ENCODE data around the gene TUSC7. TPM values are rescaled to one million over a fixed set of nuclear protein-coding genes. Genes with fewer than 3 reads are reported as not detected.

The TUSC7 gene
- not detected for total RNA-seq

- no peaks in the 10 kb centered on the region for H3K27me3 Mint-ChIP-seq
- H3K4me1 Mint-ChIP-seq: no peaks in the 10 kb centered on the region
- no peak for DNase-seq
- H3K36me3 Mint-ChIP-seq: no peaks in the 10 kb centered on the region
- H3K9me3 Mint-ChIP-seq: no peaks in the 10 kb centered on the region
- no peak within 1 kb of the TSS for H3K4me3 Mint-ChIP-seq
- no peak within 1 kb of the TSS for H3K27ac Mint-ChIP-seq
These were observed at the start of gene TUSC7 for GRCh38 chr3:116709479-116709878. TSS of gene TUSC7 (plus strand) at chr3:116709779.

- H3K9me3 Mint-ChIP-seq: peaks cover 3% of the 10 kb centered on the region
- DNase-seq: no peak
- no peak overlapping the region for H3K4me3 Mint-ChIP-seq
- no peaks in the 10 kb centered on the region for H3K27me3 Mint-ChIP-seq
- no peak overlapping the region for H3K27ac Mint-ChIP-seq
- no peaks in the 10 kb centered on the region for H3K36me3 Mint-ChIP-seq
- H3K4me1 Mint-ChIP-seq: no peaks in the 10 kb centered on the region
These were observed 48.4 kb upstream of the TUSC7 start for GRCh38 chr3:116661196-116661595.

- Mint-ChIP-seq H3K27me3 (no peaks in the 10 kb centered on the region), H3K4me3 (no peak overlapping the region), H3K27ac (no peak overlapping the region), H3K36me3 (no peaks in the 10 kb centered on the region), H3K9me3 (peaks cover 4% of the 10 kb centered on the region), H3K4me1 (no peaks in the 10 kb centered on the region)
- DNase-seq: no peak
These were observed 46.1 kb upstream of the TUSC7 start for GRCh38 chr3:116663161-116664110.

GRCh38 chr3:116667324-116667723 lies 42.3 kb upstream of the TUSC7 start:
- peaks cover 3% of the 10 kb centered on the region for H3K9me3 Mint-ChIP-seq
- H3K27me3 Mint-ChIP-seq: no peaks in the 10 kb centered on the region
- no peak for DNase-seq
- no peaks in the 10 kb centered on the region for H3K4me1 Mint-ChIP-seq
- no peaks in the 10 kb centered on the region for H3K36me3 Mint-ChIP-seq
- no peak overlapping the region for H3K27ac Mint-ChIP-seq
- no peak overlapping the region for H3K4me3 Mint-ChIP-seq

GRCh38 chr3:116667791-116668190 lies 41.8 kb upstream of the TUSC7 start:
- H3K27ac Mint-ChIP-seq: no peak overlapping the region
- no peaks in the 10 kb centered on the region for H3K36me3 Mint-ChIP-seq
- no peaks in the 10 kb centered on the region for H3K27me3 Mint-ChIP-seq
- H3K9me3 Mint-ChIP-seq: peaks cover 3% of the 10 kb centered on the region
- H3K4me1 Mint-ChIP-seq: no peaks in the 10 kb centered on the region
- H3K4me3 Mint-ChIP-seq: no peak overlapping the region
- DNase-seq: no peak

DNA sequence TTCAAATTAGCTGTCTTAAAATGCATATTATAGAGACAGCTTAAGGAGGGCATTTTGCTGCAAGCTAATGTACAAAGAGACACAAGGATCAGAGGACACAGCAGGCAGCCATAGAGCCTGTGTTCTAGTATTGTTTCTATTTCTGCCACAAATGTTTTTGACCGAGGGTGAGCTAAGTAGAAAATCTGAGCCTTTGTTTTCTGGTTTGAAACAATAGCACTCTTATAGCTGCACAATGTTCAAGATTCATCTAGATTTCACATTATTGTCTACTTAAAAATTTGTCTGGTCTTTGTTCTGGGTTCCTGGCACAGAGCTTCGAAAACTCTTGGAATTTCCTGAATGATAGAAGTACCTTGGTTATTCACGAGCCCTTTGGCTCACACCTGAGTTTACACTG lies 40.0 kb upstream of the TUSC7 start:
- no peaks in the 10 kb centered on the region for H3K4me1 Mint-ChIP-seq
- no peaks in the 10 kb centered on the region for H3K36me3 Mint-ChIP-seq
- H3K27ac Mint-ChIP-seq: no peak overlapping the region
- DNase-seq: no peak
- H3K27me3 Mint-ChIP-seq: no peaks in the 10 kb centered on the region
- no peak overlapping the region for H3K4me3 Mint-ChIP-seq
- H3K9me3 Mint-ChIP-seq: peaks cover 3% of the 10 kb centered on the region

GRCh38 chr3:116671151-116671550 lies 38.4 kb upstream of the TUSC7 start:
- Mint-ChIP-seq H3K27me3 (no peaks in the 10 kb centered on the region), H3K36me3 (no peaks in the 10 kb centered on the region), H3K9me3 (peaks cover 3% of the 10 kb centered on the region), H3K4me3 (no peak overlapping the region), H3K27ac (no peak overlapping the region), H3K4me1 (no peaks in the 10 kb centered on the region)
- no peak for DNase-seq

DNA sequence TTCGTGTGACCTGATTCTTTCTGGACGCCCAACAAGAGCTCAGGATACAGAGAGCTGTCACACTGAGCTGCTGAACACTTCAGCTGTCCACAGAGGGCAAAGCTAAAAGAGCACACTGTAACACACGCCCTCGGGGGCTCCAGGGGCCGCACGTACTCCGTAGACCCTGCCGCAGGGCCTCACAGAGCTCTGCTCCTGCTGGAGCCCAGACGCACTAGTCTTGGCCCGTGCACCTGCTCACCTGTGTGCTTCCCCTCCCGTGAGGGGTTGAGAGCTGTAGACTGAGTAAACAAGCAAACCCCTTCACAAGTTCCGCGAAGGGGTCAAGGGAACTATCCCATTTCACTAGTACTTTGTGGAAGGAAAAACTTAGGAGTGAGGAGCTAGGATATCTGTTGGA lies 30.7 kb upstream of the TUSC7 start:
- Mint-ChIP-seq H3K36me3 (no peaks in the 10 kb centered on the region), H3K27me3 (no peaks in the 10 kb centered on the region), H3K9me3 (no peaks in the 10 kb centered on the region), H3K4me3 (no peak overlapping the region), H3K27ac (no peak overlapping the region), H3K4me1 (no peaks in the 10 kb centered on the region)
- no peak for DNase-seq

DNA sequence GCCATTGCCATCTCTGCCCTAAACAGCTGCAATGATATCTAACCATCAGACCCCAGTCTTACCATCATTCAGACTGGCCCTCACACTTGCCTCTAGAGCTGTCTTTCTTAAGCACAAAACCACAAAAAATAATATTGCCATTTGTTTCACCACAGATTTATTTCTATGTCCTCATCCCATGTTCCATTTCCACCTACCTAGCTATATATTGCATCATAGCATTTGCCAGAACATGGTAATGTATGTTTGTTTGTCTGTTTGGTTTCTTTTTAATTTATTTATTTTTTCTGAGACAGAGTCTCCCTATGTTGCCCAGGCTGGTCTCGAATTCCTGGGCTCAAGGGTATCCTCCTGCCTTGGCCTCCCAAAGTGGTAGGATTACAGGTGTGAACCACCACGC lies 18.5 kb upstream of the TUSC7 start:
- Mint-ChIP-seq H3K4me3 (no peak overlapping the region), H3K9me3 (peaks cover 1% of the 10 kb centered on the region), H3K4me1 (no peaks in the 10 kb centered on the region), H3K27me3 (no peaks in the 10 kb centered on the region), H3K27ac (no peak overlapping the region), H3K36me3 (no peaks in the 10 kb centered on the region)
- no peak for DNase-seq

DNA sequence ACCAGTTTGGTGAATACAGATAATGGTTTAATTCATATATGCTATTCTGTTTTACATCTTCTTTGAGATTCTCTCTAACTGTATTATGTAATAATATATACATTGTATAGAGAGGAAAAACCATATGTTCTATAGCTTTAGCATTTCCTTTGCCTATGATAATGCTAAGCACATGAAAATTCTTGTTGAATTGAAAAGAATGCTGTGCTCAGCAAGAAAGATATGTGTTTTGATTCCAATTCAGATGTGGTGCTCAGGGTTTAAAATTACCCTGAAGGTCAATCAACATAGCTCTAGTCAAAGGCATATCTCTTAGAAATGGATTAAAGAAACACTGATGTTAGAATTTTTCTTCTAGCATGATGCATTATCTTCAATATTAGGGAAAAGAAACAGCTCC lies 8.5 kb upstream of the TUSC7 start:
- H3K4me3 Mint-ChIP-seq: no peak overlapping the region
- H3K9me3 Mint-ChIP-seq: no peaks in the 10 kb centered on the region
- H3K27ac Mint-ChIP-seq: no peak overlapping the region
- no peaks in the 10 kb centered on the region for H3K27me3 Mint-ChIP-seq
- no peak for DNase-seq
- H3K4me1 Mint-ChIP-seq: no peaks in the 10 kb centered on the region
- H3K36me3 Mint-ChIP-seq: no peaks in the 10 kb centered on the region

GRCh38 chr3:116702334-116702733 lies 7.2 kb upstream of the TUSC7 start:
- Mint-ChIP-seq H3K9me3 (no peaks in the 10 kb centered on the region), H3K36me3 (no peaks in the 10 kb centered on the region), H3K4me1 (no peaks in the 10 kb centered on the region), H3K27me3 (no peaks in the 10 kb centered on the region), H3K27ac (no peak overlapping the region), H3K4me3 (no peak overlapping the region)
- no peak for DNase-seq

GRCh38 chr3:116707531-116707930 lies 2.0 kb upstream of the TUSC7 start:
- no peaks in the 10 kb centered on the region for H3K9me3 Mint-ChIP-seq
- H3K36me3 Mint-ChIP-seq: no peaks in the 10 kb centered on the region
- no peaks in the 10 kb centered on the region for H3K27me3 Mint-ChIP-seq
- no peaks in the 10 kb centered on the region for H3K4me1 Mint-ChIP-seq
- no peak overlapping the region for H3K4me3 Mint-ChIP-seq
- DNase-seq: no peak
- no peak overlapping the region for H3K27ac Mint-ChIP-seq

- Mint-ChIP-seq H3K27me3 (no peaks in the 10 kb centered on the region), H3K9me3 (no peaks in the 10 kb centered on the region), H3K27ac (no peak overlapping the region), H3K4me3 (no peak overlapping the region), H3K36me3 (no peaks in the 10 kb centered on the region), H3K4me1 (no peaks in the 10 kb centered on the region)
- no peak for DNase-seq
These were observed 6.9 kb downstream of the TUSC7 start for GRCh38 chr3:116716490-116716889.

DNA sequence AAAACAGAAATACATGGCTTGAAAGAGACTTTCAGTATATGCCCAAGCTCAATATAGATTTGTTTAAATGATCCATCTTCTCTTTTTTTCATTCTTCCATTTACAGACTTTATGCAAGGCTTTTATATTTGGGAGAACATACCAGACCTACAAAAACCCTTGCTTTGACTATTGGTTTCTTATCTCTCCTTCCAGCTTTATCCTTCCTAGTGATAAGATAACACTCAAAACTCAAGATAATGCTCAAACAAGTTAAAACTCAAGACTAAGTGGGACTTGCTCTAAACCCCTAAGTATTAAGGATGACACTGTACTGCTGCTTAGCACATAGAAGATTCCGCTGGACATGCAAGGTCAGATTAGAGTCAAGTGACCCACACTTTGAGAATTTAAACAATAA lies 8.0 kb downstream of the TUSC7 start:
- DNase-seq: no peak
- H3K4me3 Mint-ChIP-seq: no peak overlapping the region
- H3K27me3 Mint-ChIP-seq: no peaks in the 10 kb centered on the region
- H3K27ac Mint-ChIP-seq: no peak overlapping the region
- no peaks in the 10 kb centered on the region for H3K4me1 Mint-ChIP-seq
- H3K9me3 Mint-ChIP-seq: no peaks in the 10 kb centered on the region
- H3K36me3 Mint-ChIP-seq: no peaks in the 10 kb centered on the region

DNA sequence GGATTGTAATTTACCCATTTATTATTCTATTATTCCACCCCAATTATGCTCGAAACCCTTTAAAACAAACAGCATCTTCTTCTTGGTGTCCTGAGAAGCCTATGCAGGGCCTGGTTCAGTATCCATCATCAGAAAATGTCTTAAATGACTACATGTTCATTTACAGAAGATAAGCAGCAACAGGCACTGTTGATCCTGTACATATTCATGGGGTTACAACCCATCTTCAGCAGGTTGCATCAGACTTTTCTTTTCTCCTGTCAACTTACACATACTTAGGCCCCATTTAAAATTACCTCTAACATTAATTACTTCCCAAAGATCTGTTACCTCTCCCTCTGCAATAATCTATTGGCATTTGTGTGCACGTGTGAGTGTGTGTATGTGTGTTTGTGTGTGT lies 18.9 kb downstream of the TUSC7 start:
- Mint-ChIP-seq H3K27ac (no peak overlapping the region), H3K4me3 (no peak overlapping the region), H3K27me3 (no peaks in the 10 kb centered on the region), H3K9me3 (peaks cover 4% of the 10 kb centered on the region), H3K36me3 (no peaks in the 10 kb centered on the region), H3K4me1 (no peaks in the 10 kb centered on the region)
- DNase-seq: no peak

- Mint-ChIP-seq H3K36me3 (no peaks in the 10 kb centered on the region), H3K4me1 (no peaks in the 10 kb centered on the region), H3K27ac (no peak overlapping the region), H3K4me3 (no peak overlapping the region), H3K9me3 (peaks cover 4% of the 10 kb centered on the region), H3K27me3 (no peaks in the 10 kb centered on the region)
- no peak for DNase-seq
These were observed 24.7 kb downstream of the TUSC7 start for GRCh38 chr3:116734243-116734642.
